SK-N-MC (cell line): ENCODE data around the gene SEPTIN11.

Experiments
- DNase-seq: peaks from one replicate; pipeline ENCODE4 v3.0.0-alpha.2; 2011; ENCODE audit warnings: low read depth, low spot score
- H3K27ac ChIP-seq: fragments of 200-600 bp; sonication (generic); 2 replicates; pipeline ENCODE4 v1.5.1; 2016; ENCODE audit warnings: mixed run types
- H3K36me3 ChIP-seq: fragments of 200-600 bp; sonication (generic); 2 replicates; pipeline ENCODE4 v1.6.1; 2017; ENCODE audit warnings: antibody characterized with exemption, low read length, mixed read lengths; ENCODE audit not compliant: insufficient read depth
- H3K4me3 ChIP-seq: fragments of 200-600 bp; sonication (generic); 2 replicates; pipeline ENCODE4 v1.5.1; 2016
- H3K9ac ChIP-seq: fragments of 200-600 bp; sonication (generic); 2 replicates; pipeline ENCODE4 v1.8.0; 2017; ENCODE audit warnings: mixed run types, mixed read lengths; ENCODE audit not compliant: insufficient read length
- H3K9me3 ChIP-seq: fragments of 200-600 bp; sonication (generic); 2 replicates; pipeline ENCODE4 v1.6.1; 2017; ENCODE audit warnings: low read depth, mild to moderate bottlenecking, antibody characterized with exemption, low read length, moderate library complexity, mixed read lengths
- EZH2 ChIP-seq: fragments of 200-600 bp; sonication (generic); IDR thresholded peaks from one replicate; pipeline ENCODE4 v1.6.1; 2017; ENCODE audit warnings: antibody characterized with exemption
- FOXP2 ChIP-seq: optimal IDR thresholded peaks from 2 replicates; pipeline ENCODE3; 2011; ENCODE audit warnings: mild to moderate bottlenecking, moderate library complexity; ENCODE audit not compliant: insufficient read depth; ENCODE audit errors: extremely low read length, control extremely low read depth
- POLR2AphosphoS5 ChIP-seq: IDR thresholded peaks from 2 replicates; pipeline ENCODE4 v1.6.1; 2012; ENCODE audit warnings: mild to moderate bottlenecking, low read depth, low read length, borderline replicate concordance

Gene SEPTIN11

DNA sequence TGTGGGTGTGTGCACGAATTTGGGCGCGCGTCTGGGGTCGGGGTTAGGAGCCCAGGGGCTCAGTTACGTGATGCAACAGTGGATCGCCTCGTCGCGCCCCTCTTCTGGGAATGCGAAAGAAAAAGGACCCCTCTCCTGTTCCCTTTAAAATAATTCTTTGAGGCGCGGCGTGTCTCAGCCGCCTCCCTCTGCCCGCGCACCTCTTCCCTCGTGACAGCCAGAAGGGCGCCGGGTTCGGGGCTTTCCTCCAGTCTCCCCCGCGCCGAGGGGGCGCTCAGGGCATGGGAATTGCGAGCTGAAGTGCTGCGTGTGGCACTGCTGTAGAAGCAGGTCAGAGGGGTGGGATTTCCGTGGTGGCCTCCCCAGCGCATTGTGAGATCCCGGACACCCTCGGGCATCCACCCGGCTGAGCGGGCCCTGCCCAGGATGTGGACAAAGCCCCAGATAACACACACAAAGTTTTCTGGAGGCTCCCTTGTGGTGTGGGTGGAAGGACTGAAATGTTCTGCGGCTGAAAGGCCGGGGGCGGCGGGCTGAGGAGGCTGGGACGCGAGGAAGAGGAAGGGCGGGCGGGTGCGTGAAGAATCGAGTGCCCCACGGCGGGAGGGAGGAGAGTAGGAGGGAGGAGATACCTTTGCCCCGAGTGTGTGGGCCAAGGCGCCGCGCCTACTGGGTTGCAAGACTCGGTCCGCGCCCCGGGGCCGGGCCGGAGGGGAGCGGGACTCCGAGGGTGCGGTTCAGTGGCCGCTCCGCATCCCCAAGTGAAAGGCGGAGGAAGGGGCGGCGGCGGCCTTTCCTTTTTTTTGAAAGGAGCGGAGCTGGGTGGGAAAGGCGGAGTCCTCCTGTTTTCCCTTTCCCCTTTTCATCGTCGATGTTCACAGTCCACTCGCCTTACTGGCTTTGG is 752 bp downstream of the SEPTIN11 start:
- no peaks in the 10 kb centered on the region for H3K9me3 ChIP-seq
- H3K27ac ChIP-seq, result no peak overlapping the region
- DNase-seq, result no peak
- H3K9ac ChIP-seq, result peak overlapping the region; percentile 75
- H3K4me3 ChIP-seq, result peak overlapping the region; percentile 86
- H3K36me3 ChIP-seq, result no peaks in the 10 kb centered on the region
- TF ChIP-seq EZH2 (no peak), POLR2AphosphoS5 (no peak), FOXP2 (no peak)

DNA sequence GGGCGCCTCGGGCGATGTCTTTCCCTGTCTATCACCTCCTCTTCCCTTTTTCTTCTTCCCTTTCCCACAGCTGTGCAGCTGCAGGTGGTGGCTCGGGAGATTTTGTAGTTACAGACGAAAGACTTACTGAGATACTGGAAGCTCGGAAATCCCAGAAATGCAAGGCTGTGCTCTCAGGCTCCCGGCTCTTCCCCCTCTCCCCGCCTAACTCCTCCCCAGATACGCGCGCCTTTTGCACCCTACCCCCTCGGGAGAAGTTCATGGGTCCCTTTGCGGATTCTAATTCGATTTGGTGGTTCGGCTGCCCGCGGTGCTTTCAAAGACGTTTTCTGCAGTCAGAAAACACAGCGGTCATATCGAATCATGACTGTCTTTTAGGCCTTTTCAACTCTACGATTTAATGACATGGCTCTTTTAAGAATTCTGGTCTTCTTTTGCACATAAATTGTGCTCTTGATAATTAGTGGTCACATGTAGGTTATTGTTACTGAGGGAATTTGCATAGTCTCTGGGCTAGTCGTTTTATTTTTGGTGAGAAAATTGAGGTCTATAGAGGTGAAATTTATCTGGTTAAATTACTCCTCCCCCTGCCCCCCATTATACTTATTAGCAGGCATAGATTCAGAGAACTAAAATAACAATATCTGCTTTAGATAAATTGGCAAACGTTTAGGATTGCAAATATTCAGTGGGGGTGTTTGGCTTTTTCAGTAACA is 1.6 kb downstream of the SEPTIN11 start:
- no peak for TF ChIP-seq EZH2
- TF ChIP-seq POLR2AphosphoS5, result peak; percentile 30; the same call in 1 of the 2 replicates
- TF ChIP-seq FOXP2, result no peak
- Histone ChIP-seq H3K9me3 (no peaks in the 10 kb centered on the region), H3K4me3 (peak overlapping the region; percentile 86), H3K36me3 (no peaks in the 10 kb centered on the region), H3K9ac (peak overlapping the region; percentile 75), H3K27ac (no peak overlapping the region)
- DNase-seq, result no peak

DNA sequence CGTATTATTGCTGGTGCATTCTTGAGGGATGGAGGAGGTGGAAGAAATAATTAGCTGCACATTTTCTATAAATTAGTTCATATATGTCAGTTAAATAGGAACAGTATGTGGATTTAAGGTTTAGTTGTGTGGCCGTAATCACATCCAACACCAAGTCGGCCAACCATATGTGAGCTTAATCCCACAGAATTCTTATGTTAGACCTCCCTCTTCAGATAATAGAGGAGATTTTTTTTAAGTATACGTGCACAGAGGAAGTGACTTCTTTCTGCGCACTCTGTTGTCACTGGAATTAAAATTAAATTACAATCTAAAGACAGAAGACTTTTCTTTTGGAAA is 2.1 kb downstream of the SEPTIN11 start:
- Histone ChIP-seq H3K9me3 (no peaks in the 10 kb centered on the region), H3K27ac (no peak overlapping the region), H3K4me3 (peak overlapping the region; percentile 86), H3K9ac (peak overlapping the region; percentile 75), H3K36me3 (no peaks in the 10 kb centered on the region)
- DNase-seq, result no peak
- no peak for TF ChIP-seq EZH2
- TF ChIP-seq POLR2AphosphoS5, result no peak
- TF ChIP-seq FOXP2, result no peak

DNA sequence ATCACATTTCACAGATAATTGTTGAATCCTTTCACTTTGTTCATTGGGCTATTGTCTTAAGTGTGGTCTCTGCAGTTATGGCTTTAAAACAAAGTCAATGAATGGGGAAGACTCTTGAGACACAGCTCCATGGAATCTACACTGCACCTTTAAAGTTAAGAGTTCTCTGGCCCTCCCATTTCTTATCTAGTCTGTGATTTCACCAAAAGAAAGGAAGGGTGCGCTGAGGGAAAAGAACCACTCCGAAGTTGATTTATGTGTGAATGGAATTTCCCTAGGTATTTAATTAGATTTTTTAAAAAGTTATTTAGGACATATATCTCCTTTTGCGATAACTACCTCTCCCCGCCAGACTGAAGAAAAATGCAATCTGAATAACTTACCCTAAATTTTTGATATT is 2.5 kb downstream of the SEPTIN11 start:
- TF ChIP-seq EZH2 (no peak), FOXP2 (no peak), POLR2AphosphoS5 (no peak)
- Histone ChIP-seq H3K9ac (no peak overlapping the region), H3K9me3 (no peaks in the 10 kb centered on the region), H3K27ac (no peak overlapping the region), H3K36me3 (no peaks in the 10 kb centered on the region), H3K4me3 (peak overlapping the region; percentile 86)
- no peak for DNase-seq

DNA sequence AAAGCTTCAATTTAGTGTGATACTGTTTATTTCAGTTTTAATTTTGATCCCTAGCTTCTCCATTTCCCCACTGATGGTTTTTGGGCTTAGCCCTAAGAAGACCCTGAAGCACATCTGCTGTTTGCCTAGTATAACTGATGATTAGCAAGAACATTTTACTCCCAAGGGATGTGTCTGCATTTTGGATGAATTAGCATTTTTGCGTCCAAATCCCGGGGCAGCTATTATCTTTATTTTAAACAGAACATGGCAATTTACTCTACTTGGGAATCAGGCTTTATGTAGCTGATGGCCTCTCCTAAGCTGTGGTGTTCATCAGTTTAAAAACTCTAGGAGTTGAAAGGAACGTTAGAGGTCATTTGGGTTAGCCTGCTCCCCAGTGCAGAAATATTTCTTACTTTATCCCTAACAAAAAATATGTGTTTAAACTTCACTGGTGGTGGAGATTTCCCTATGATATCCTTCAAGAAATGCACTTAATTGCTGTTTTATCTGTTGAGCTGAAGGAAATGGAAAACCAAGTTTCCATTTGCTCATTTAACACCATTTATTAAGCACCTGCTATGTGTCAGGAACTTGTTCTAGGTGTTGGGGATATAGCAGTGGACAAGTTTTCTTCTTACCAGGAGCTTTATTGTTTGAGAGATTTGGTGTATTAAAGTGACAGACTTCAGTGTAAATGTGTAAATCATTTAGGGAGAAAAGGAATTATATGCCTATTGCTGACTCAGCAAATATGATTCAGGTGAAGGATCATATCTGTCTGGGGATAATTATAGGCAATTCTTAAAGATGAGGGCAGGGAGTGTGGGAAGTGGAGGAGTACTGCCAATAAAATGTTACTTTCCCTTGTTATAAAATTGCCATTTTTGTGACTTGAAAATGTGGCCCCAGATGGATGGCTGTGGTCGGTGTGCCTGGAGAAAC is 3.4 kb downstream of the SEPTIN11 start:
- DNase-seq, result peak; percentile 22
- H3K9ac ChIP-seq, result no peak overlapping the region

DNA sequence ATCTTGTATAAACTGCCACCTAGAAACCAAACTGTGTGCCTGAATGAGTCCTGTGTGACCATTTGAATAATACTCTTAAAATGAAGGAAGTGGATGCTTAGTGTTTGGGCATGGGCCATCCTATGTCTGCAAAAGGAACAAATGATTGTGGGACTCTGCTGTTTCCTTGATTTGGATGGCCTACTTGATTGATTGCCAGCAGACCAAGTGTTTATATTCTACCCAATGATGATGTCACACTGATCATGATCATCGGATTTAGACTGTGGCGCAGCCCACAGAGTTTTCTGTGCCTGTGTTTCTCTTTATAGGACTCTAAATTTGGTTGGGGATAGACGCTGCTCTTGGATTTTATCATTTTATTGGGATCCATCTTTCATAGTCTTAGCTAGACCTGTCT is 4.4 kb downstream of the SEPTIN11 start:
- H3K36me3 ChIP-seq, result no peaks in the 10 kb centered on the region
- no peak overlapping the region for H3K4me3 ChIP-seq
- H3K9me3 ChIP-seq, result no peaks in the 10 kb centered on the region
- TF ChIP-seq FOXP2 (no peak), EZH2 (no peak), POLR2AphosphoS5 (no peak)
- no peak overlapping the region for H3K9ac ChIP-seq
- H3K27ac ChIP-seq, result no peak overlapping the region
- DNase-seq, result no peak

More for the DNA sequence above, 3.4 kb downstream of the SEPTIN11 start:
- no peak overlapping the region for H3K27ac ChIP-seq
- TF ChIP-seq FOXP2 (no peak), EZH2 (no peak), POLR2AphosphoS5 (no peak)
- H3K4me3 ChIP-seq, result peak overlapping the region; percentile 38
- no peaks in the 10 kb centered on the region for H3K36me3 ChIP-seq
- H3K9me3 ChIP-seq, result no peaks in the 10 kb centered on the region

DNA sequence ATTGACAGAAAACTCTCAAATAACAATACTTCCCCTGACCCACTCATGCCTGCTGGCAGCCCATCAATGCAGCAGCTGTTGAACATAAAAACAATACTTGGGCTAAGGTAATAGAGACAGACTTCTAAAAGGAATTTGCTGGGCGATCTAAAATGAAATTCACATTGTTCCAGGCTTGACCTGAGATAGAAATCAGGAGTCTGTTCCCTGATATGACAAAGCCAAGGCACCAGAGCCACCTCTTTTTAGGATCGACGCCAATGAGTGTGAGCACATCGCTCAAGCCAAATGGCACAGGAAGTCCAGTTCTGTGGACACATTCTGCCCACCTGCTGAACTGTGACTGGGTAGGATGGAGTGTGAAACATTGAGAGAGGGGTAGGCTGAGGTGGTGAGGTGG is 4.9 kb downstream of the SEPTIN11 start:
- no peak overlapping the region for H3K4me3 ChIP-seq
- H3K9me3 ChIP-seq, result no peaks in the 10 kb centered on the region
- TF ChIP-seq POLR2AphosphoS5, result no peak
- no peak for TF ChIP-seq FOXP2
- no peak for TF ChIP-seq EZH2
- no peak overlapping the region for H3K9ac ChIP-seq
- no peak for DNase-seq
- H3K27ac ChIP-seq, result no peak overlapping the region
- H3K36me3 ChIP-seq, result no peaks in the 10 kb centered on the region
